HL-60/S4 treated with retinoic acid at 250 ng/mL for 4 days and 3 days (cell line): ENCODE measurements around the gene TRIM22.
"Not testable (repeated sequence)": the region's sequence is repeated elsewhere in the genome, so short reads cannot be mapped to it uniquely, and the experiment has no call there.

Experiments used
- in situ Hi-C: fragments of 300-500 bp; cut with MboI; formaldehyde crosslinking; loops from 2 replicates; pipeline ENCODE4 v1.7.0; 2022; ENCODE audit warnings: low sequenced_read_pairs

Gene TRIM22

GRCh38 chr11:5690736-5691135 is 1.1 kb downstream of the TRIM22 start:
- in situ Hi-C loops, result no loop called here

GRCh38 chr11:5691238-5691963 is 1.8 kb downstream of the TRIM22 start:
- in situ Hi-C loops, result not testable (repeated sequence)

- in situ Hi-C loops, result no loop called here
These were observed 2.4 kb downstream of the TRIM22 start for GRCh38 chr11:5691964-5692361.

- in situ Hi-C loops, result no loop called here
These were observed 5.1 kb downstream of the TRIM22 start for GRCh38 chr11:5694642-5695041.

GRCh38 chr11:5695580-5695979 is 6.0 kb downstream of the TRIM22 start:
- in situ Hi-C loops, result no loop called here

GRCh38 chr11:5696210-5696609 is 6.6 kb downstream of the TRIM22 start:
- in situ Hi-C loops, result no loop called here

- in situ Hi-C loops, result no loop called here
These were observed 8.7 kb downstream of the TRIM22 start for GRCh38 chr11:5698281-5698680.

- in situ Hi-C loops, result no loop called here
These were observed 10.9 kb downstream of the TRIM22 start for GRCh38 chr11:5700421-5701054.

GRCh38 chr11:5701055-5701577 is 11.5 kb downstream of the TRIM22 start:
- in situ Hi-C loops, result no loop called here

- in situ Hi-C loops, result no loop called here
These were observed 14.3 kb downstream of the TRIM22 start for GRCh38 chr11:5703741-5704536.

- in situ Hi-C loops, result no loop called here
These were observed 16.1 kb downstream of the TRIM22 start for GRCh38 chr11:5705688-5706087.

GRCh38 chr11:5712507-5712906 is 22.9 kb downstream of the TRIM22 start:
- in situ Hi-C loops, result no loop called here

GRCh38 chr11:5713695-5714094 is 24.1 kb downstream of the TRIM22 start:
- in situ Hi-C loops, result no loop called here

- in situ Hi-C loops, result not testable (repeated sequence)
These were observed 26.9 kb downstream of the TRIM22 start for GRCh38 chr11:5716518-5716917.

GRCh38 chr11:5719703-5720495 is 30.3 kb downstream of the TRIM22 start:
- in situ Hi-C loops, result no loop called here

- in situ Hi-C loops, result no loop called here
These were observed 33.0 kb downstream of the TRIM22 start for GRCh38 chr11:5722622-5723021.

- in situ Hi-C loops, result no loop called here
These were observed 36.8 kb downstream of the TRIM22 start for GRCh38 chr11:5726351-5726750.

- in situ Hi-C loops, result no loop called here
These were observed 38.1 kb downstream of the TRIM22 start for GRCh38 chr11:5727691-5728090.

GRCh38 chr11:5736396-5736795 is 46.8 kb downstream of the TRIM22 start, which contains the start of gene OR56B1:
TSS of gene OR56B1 (plus strand) at chr11:5736448. CDS start at chr11:5736517, 69 bp downstream.
- in situ Hi-C loops, result no loop called here

GRCh38 chr11:5737091-5737490 is 47.5 kb downstream of the TRIM22 start:
- in situ Hi-C loops, result no loop called here
